Measurements from ENCODE around the gene NR2E1. TPM values are rescaled to one million over a fixed set of nuclear protein-coding genes. Genes with fewer than 3 reads are reported as not detected.

Gene NR2E1
- total and polyA plus RNA-seq, 11 donors = not detected

GRCh38 chr6:108200631-108201030 lies 34.8 kb downstream of the NR2E1 start:
- 89 to 91% (median 90%) methylated on average over 7 of the region's 7 CpGs for WGBS, 4 donors
- Histone ChIP-seq H3K4me1 (no peaks in the 10 kb centered on the region), H3K27ac (no peak overlapping the region), H3K27me3 (no peaks in the 10 kb centered on the region), H3K36me3 (peaks cover 0 to 8% (median 0%) of the 10 kb centered on the region in 9 donors), H3K9me3 (no peaks in the 10 kb centered on the region), H3K4me3 (no peak overlapping the region)
- intact Hi-C loops (cut with DNase I) = no loop called here
- TF ChIP-seq POLR2A (IDR thresholded peaks at IDR 0.05) = no peak
- TF ChIP-seq CTCF (IDR thresholded peaks at IDR 0.05) = no peak
- ATAC-seq (no peak), DNase-seq (no peak)

- WGBS, 4 donors = 68 to 83% (median 77%) methylated on average over 14 of the region's 14 CpGs
- H3K27ac ChIP-seq = no peak overlapping the region
- intact Hi-C loops (cut with DNase I) = no loop called here
- no peaks in the 10 kb centered on the region for H3K27me3 ChIP-seq
- H3K9me3 ChIP-seq = no peaks in the 10 kb centered on the region
- no peaks in the 10 kb centered on the region for H3K4me1 ChIP-seq
- H3K36me3 ChIP-seq = peaks cover 0 to 23% (median 5%) of the 10 kb centered on the region in 9 donors
- ATAC-seq (no peak), DNase-seq (no peak)
- no peak for TF ChIP-seq POLR2A (IDR thresholded peaks at IDR 0.05)
- TF ChIP-seq CTCF (IDR thresholded peaks at IDR 0.05) = no peak
- H3K4me3 ChIP-seq = no peak overlapping the region
These were observed 37.6 kb downstream of the NR2E1 start for GRCh38 chr6:108203189-108204112.

GRCh38 chr6:108207013-108207412 lies 41.2 kb downstream of the NR2E1 start:
- H3K36me3 ChIP-seq = peaks cover 0 to 50% (median 30%) of the 10 kb centered on the region in 9 donors
- H3K9me3 ChIP-seq = no peaks in the 10 kb centered on the region

More at GRCh38 chr6:108207013-108207412, 41.2 kb downstream of the NR2E1 start:
- no peaks in the 10 kb centered on the region for H3K27me3 ChIP-seq
- no peak for TF ChIP-seq POLR2A (IDR thresholded peaks at IDR 0.05)
- no peak for TF ChIP-seq CTCF (IDR thresholded peaks at IDR 0.05)
- H3K4me1 ChIP-seq = peaks cover 0 to 5% (median 0%) of the 10 kb centered on the region in 12 donors
- no peak for ATAC-seq
- DNase-seq = no peak
- H3K27ac ChIP-seq = no peak overlapping the region
- no peak overlapping the region for H3K4me3 ChIP-seq
- 90 to 95% (median 91%) methylated on average over 4 of the region's 4 CpGs for WGBS, 4 donors
- intact Hi-C loops (cut with DNase I) = no loop called here

Data from heart left ventricle (tissue), 16 donors.